SK-N-MC (cell line): ENCODE results near the gene A4GALT.
"Not testable (repeated sequence)": the region's sequence is repeated elsewhere in the genome, so short reads cannot be mapped to it uniquely, and the experiment has no call there.

Source experiments
- DNase-seq: peaks from one replicate; pipeline ENCODE4 v3.0.0-alpha.2; 2011; ENCODE audit warnings: low read depth, low spot score
- H3K27ac ChIP-seq: fragments of 200-600 bp; sonication (generic); 2 replicates; pipeline ENCODE4 v1.5.1; 2016; ENCODE audit warnings: mixed run types
- H3K36me3 ChIP-seq: fragments of 200-600 bp; sonication (generic); 2 replicates; pipeline ENCODE4 v1.6.1; 2017; ENCODE audit warnings: antibody characterized with exemption, low read length, mixed read lengths; ENCODE audit not compliant: insufficient read depth
- H3K4me3 ChIP-seq: fragments of 200-600 bp; sonication (generic); 2 replicates; pipeline ENCODE4 v1.5.1; 2016
- H3K9ac ChIP-seq: fragments of 200-600 bp; sonication (generic); 2 replicates; pipeline ENCODE4 v1.8.0; 2017; ENCODE audit warnings: mixed run types, mixed read lengths; ENCODE audit not compliant: insufficient read length
- H3K9me3 ChIP-seq: fragments of 200-600 bp; sonication (generic); 2 replicates; pipeline ENCODE4 v1.6.1; 2017; ENCODE audit warnings: low read depth, mild to moderate bottlenecking, antibody characterized with exemption, low read length, moderate library complexity, mixed read lengths
- EZH2 ChIP-seq: fragments of 200-600 bp; sonication (generic); IDR thresholded peaks from one replicate; pipeline ENCODE4 v1.6.1; 2017; ENCODE audit warnings: antibody characterized with exemption
- FOXP2 ChIP-seq: optimal IDR thresholded peaks from 2 replicates; pipeline ENCODE3; 2011; ENCODE audit warnings: mild to moderate bottlenecking, moderate library complexity; ENCODE audit not compliant: insufficient read depth; ENCODE audit errors: extremely low read length, control extremely low read depth
- POLR2AphosphoS5 ChIP-seq: IDR thresholded peaks from 2 replicates; pipeline ENCODE4 v1.6.1; 2012; ENCODE audit warnings: mild to moderate bottlenecking, low read depth, low read length, borderline replicate concordance

A4GALT gene

DNA sequence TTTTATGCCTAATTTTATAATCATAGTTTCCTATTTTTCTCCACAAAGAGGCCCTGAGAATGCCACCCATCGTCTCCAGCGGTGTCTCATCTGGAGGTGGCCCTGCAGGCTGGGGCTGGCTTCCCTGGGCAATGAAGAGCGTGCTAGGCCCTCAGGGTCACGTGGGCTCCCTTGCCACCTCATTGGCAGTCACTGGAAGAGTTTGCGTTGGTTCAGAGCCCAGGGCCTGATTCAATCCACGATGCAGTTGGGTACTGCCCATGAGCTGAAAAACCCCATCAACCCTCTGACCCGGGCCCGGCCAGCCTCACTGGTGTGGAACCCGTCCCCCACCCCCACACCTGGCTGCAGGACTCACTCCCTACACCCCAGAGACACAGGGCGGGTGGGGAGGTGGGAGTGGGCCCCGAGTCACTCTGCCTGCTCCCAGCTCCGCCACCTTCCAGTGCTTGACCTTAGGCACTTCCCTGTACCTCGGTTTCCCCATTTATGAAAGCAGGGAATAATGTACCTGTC lies 43.4 kb upstream of the A4GALT start:
- no peak for TF ChIP-seq FOXP2
- no peak for TF ChIP-seq EZH2
- no peak for TF ChIP-seq POLR2AphosphoS5
- no peak overlapping the region for H3K4me3 ChIP-seq

GRCh38 chr22:42760806-42761565 lies 40.3 kb upstream of the A4GALT start:
- Histone ChIP-seq H3K4me3 (no peak overlapping the region), H3K36me3 (no peaks in the 10 kb centered on the region), H3K27ac (no peak overlapping the region), H3K9ac (no peak overlapping the region), H3K9me3 (no peaks in the 10 kb centered on the region)
- DNase-seq: no peak
- no peak for TF ChIP-seq EZH2

More for the DNA sequence above, 43.4 kb upstream of the A4GALT start:
- DNase-seq: no peak
- no peaks in the 10 kb centered on the region for H3K9me3 ChIP-seq
- H3K36me3 ChIP-seq: no peaks in the 10 kb centered on the region
- H3K9ac ChIP-seq: no peak overlapping the region
- H3K27ac ChIP-seq: no peak overlapping the region

DNA sequence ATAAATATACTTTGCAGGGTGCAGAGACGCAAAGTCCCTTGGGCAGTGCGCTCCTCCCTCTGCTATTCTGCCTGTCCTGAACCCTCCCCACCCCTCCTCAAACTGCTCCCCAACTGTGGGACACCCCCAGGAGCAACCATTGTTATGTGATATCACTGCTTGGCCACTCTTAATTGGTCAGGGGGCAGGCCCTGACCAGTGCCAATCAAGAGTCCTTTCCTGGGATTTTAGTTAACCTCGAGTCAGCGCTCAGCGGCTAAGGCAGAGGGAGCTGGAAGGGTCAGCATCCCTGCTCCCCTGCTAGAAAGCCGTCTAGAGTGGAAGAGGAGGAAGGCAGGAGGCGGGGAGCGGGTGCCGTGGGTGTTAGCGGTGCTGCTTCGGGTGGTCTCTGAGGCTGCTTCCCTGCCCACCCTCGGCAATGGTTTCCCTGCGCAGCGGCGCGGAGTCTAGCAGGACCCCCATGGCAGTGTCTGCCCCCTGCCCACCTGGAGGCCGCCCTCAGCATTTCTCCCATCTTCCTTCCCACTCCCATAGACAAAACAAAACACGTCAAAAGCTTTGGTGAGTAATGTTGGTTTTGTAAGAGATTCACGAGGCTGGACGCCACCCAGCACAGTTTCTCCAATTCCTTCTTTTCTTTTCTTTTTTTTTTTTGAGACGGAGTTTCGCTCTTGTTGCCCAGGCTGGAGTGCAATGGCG lies 38.4 kb upstream of the A4GALT start:
- H3K4me3 ChIP-seq: no peak overlapping the region
- no peak for DNase-seq
- no peak overlapping the region for H3K27ac ChIP-seq
- TF ChIP-seq FOXP2 (no peak), EZH2 (no peak), POLR2AphosphoS5 (no peak)
- H3K36me3 ChIP-seq: no peaks in the 10 kb centered on the region
- no peaks in the 10 kb centered on the region for H3K9me3 ChIP-seq
- H3K9ac ChIP-seq: no peak overlapping the region

DNA sequence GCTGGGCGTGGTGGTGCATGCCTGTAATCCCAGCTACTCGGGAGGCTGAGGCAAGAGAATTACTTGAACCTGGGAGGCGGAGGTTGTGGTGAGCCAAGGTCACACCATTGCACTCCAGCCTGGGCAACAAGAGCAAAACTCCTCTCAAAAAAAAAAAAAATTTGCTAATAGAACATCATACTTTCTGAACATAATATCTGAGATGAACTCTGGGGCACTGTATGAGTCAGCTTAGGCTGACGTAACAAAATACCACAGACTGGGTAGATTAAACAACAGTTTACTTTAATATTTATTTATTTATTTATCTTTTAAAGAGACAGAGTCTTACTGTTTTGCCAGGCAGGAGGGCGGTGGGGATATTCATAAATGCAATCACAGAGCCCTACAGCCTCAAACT lies 34.9 kb upstream of the A4GALT start:
- not testable (repeated sequence) for H3K4me3 ChIP-seq, DNase-seq, H3K27ac ChIP-seq, H3K9ac ChIP-seq, H3K36me3 ChIP-seq, H3K9me3 ChIP-seq

DNA sequence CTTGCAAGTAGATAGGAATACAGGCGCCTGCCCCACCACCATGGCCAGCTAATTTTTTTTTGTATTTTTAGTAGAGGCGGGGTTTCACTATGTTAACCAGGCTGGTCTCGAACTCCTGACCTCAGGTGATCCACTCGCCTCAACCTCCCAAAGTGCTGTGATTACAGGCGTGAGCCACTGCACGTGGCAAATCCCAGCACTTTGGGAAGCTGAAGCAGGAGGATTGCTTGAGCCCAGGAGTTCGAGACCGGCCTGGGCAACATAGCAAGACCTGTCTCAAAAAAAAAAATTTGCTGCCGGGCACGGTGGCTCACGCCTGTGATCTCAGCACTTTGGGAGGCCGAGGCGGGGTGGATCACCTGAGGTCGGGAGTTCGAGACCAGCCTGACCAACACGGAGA lies 34.5 kb upstream of the A4GALT start:
- not testable (repeated sequence) for H3K4me3 ChIP-seq, H3K36me3 ChIP-seq, H3K27ac ChIP-seq, DNase-seq, H3K9ac ChIP-seq, H3K9me3 ChIP-seq

DNA sequence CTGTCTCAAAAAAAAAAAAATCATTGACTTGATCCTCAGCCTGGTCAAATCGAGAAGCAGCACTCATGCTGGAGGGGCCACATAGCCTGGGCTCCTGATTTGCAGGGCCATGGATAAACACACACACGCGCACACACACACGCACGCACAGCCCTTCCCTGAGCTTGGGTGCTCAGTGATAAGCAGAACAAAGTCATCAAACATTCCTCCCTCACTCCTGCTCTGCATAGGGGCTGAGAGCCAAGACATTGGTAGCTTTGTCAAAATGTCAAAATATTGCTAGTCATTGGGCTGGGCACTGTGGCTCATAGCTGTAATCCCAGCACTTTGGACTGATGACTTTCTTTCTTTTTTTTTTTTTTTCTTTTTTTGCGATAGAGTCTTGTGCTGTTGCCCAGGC lies 34.0 kb upstream of the A4GALT start:
- TF ChIP-seq POLR2AphosphoS5 (no peak), EZH2 (no peak), FOXP2 (no peak)
- no peak for DNase-seq
- Histone ChIP-seq H3K4me3 (no peak overlapping the region), H3K27ac (no peak overlapping the region), H3K9me3 (no peaks in the 10 kb centered on the region), H3K36me3 (no peaks in the 10 kb centered on the region), H3K9ac (no peak overlapping the region)

DNA sequence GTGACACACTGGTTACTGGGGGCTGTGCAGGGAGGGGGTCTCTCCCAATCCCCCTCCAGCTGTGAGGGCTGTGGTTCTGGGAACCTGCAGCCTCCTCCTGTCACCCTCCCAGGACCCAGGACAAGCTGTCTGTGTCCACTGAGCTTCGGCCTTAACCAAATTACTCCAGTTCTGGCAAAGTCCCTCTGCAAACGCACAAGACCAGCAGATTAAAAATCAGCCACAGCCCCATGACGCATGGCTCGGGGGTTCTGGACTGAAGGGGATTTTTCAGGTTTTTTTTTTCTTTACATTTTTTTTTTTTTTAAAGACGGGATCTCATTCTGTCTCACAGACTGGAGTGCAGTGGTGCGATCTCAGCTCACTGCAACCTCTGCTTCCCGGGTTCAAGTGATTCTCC lies 32.2 kb upstream of the A4GALT start:
- no peak overlapping the region for H3K27ac ChIP-seq
- H3K9me3 ChIP-seq: no peaks in the 10 kb centered on the region
- TF ChIP-seq POLR2AphosphoS5 (no peak), FOXP2 (no peak), EZH2 (no peak)
- H3K36me3 ChIP-seq: no peaks in the 10 kb centered on the region
- H3K4me3 ChIP-seq: no peak overlapping the region
- H3K9ac ChIP-seq: no peak overlapping the region
- no peak for DNase-seq

DNA sequence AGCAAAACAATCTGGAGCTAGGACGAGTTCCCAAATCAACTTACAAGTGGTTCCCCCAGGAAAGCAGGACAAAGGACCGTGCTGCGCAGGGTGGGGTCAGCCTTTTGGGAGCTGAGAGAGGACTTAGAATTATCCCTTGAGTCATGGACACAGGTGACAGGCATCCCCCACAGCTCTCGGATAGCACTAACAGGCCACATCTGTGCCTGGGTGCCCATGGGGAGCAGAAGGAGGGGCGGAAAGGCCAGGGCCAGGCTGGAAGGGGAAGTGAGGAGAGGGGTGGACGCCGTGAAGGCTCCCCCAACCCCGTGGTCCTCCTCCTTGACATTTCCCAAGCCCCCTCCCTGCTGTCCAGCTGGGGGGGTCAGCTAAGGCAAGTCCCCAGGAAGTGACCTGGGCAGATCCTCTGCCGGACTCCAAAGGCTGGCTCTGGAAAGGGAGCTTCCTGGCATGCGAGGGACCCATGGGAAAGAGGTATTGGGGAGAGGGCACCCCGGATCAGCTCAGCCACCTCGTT lies 31.6 kb upstream of the A4GALT start:
- TF ChIP-seq FOXP2 (no peak), POLR2AphosphoS5 (no peak), EZH2 (no peak)

GRCh38 chr22:42750421-42750820 lies 29.8 kb upstream of the A4GALT start:
- not testable (repeated sequence) for H3K36me3 ChIP-seq, H3K9ac ChIP-seq, H3K9me3 ChIP-seq, H3K27ac ChIP-seq, H3K4me3 ChIP-seq, DNase-seq

More for the DNA sequence above, 31.6 kb upstream of the A4GALT start:
- Histone ChIP-seq H3K9me3 (no peaks in the 10 kb centered on the region), H3K9ac (no peak overlapping the region), H3K27ac (no peak overlapping the region), H3K36me3 (no peaks in the 10 kb centered on the region), H3K4me3 (no peak overlapping the region)
- DNase-seq: no peak
